Occipital lobe (tissue), 2 donors: ENCODE data around the gene MYO1D. TPM values are rescaled to one million over a fixed set of nuclear protein-coding genes. Genes with fewer than 3 reads are reported as not detected.

Experiments
- DNase-seq: peaks from one replicate; lab custom pipeline; 2025; lab: John Stamatoyannopoulos, UW
- total RNA-seq: library from RNA; depleted of rRNA; stranded (reverse); fragments of >200 nt; gene quantifications from one replicate; pipeline ENCODE4 v1.2.3, GENCODE V29; 2014

Gene MYO1D
- total RNA-seq, 1 donor from 2014 or later, result 61.0 TPM

DNA sequence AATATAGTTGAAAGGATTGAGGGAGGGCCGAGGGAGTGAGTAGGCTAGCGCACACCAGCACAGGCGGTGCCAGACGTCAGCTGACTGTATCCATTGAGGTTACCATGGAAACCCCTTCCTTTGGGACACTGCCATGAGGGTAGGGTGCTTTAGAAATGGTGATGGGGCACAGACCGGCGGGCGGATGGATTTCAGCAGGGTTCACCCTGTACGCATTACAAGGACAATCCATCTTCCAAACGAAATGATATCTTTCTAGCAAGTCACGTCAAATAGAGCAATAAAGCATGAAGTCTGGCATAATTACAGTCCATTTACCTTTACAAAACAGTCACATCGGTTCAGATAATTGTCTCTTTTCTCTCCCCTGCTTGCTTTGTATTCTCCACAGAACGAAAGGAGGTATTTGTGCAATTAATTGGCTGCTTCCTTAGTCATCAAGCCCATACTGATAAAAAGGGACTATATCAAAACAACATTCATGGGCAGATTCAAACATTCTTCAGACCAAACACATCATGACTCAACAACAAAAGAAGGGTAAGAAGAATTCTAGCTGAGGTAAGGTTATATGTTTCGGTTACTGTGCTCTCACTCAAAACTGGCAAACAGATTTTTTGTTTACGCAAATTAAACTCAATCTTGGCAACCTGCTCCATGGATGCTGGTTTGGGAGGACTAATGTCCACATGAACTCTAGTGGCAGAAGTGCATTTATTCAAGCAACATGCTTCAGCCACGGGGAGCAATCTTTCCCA, 249.5 kb downstream of the MYO1D start:
- DNase-seq, result peak; percentile 34

DNA sequence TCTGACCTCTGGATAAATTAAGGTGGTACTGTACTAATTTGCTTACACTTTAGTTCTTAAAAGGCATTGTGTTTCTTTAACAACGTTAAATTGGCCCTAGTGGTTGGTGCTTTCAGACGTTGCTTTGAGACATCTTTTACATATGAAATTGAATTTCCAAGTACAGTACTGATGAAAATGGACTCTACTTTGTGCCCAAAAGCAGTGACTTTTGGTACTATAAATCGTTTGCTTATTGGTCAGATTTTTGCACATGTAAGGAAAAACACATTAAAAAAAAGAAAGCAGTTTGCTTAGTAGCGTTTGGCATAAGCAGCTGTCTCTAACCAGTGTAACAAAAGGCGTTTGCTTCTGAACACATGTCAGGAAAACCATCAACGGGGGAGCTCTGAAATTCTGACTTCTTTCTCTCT, 250.5 kb downstream of the MYO1D start:
- DNase-seq, result no peak

DNA sequence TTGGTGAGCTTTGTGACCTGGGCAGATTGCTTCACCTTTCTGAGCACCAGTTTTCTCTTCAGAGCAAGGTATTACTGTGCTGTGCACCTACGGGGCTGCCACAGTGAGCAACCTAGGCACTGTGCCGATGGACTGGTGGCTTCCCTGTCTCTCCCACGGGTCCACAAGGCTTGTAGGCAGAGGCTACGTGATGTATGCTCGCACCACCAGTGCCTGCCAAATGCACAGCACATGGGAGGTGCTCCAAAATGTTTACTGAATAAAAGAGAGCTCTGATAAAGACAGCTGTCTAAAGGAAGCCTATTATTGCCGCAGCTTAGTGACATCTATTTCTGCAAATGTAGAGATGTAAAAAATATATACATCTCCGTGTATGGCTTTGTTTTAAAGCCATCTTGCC, 251.0 kb downstream of the MYO1D start:
- DNase-seq, result peak; percentile 35

DNA sequence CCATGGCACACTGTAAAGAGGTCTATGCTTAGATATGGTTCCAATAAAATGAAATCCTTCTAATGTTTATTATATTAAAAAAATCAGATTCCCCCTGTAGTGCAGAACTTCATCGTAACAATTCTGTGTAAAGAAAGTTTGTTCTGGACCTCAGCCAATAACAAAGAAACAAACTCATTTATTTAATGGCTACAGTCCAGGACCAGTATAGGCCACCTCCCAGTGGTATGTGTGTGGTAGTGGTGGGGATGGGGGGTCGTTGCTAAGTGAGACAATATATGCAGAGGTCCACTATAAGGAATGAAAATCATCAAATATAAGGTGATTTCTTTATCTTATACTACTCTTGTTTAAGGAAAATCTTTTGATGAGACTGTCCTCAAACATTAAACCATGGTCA, 253.7 kb downstream of the MYO1D start:
- no peak for DNase-seq

DNA sequence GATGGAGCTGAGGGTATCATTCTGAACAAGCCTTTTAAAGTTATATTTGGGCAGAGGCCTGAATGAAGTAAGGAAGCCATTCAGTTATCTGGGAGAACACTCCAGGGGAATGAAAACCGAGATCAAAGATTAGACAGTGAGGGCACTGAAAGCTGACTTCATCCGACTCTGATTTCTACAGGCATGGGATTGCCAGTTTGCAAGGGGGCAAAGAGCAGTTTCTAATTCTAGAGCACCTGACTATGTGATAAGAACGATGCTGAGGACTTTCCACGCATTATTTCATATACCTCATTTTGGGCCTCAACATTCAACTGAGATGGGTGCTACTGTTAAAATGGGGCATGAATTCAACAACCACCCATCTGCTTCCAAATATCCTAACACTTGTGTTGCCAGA, 254.4 kb downstream of the MYO1D start:
- no peak for DNase-seq

DNA sequence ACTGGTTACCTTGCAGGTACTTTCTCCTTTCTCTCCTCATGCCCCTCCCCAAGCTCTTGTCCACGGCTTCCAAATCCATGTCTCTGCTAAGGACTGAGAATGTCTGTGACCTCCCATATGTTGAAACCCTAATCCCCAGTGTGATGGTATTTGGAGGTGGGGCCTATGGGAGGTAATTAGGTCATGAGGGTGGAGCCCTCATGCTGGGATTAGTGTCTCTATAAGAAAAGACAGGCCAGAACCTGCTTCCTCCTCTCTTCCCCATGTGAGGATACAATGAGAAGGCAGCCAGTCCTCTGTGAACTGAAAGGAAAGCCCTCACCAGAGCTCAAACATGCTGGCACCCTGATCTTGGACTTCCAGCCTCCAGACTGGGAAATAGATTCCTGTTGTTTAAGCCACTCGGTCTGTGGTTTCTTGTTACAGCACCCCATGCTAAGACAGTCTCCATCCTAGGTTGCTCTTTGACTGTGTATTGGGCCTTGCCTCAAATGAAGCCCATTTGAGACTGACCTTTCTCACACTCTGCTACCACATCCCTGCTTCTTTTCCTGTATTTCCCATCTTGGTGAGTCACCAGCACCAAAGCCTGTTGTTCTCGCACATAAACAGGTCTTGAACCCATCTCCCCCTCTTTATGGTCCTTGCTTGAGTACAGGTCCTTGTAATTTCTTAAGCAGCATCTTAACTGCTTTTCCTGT, 255.2 kb downstream of the MYO1D start:
- no peak for DNase-seq

DNA sequence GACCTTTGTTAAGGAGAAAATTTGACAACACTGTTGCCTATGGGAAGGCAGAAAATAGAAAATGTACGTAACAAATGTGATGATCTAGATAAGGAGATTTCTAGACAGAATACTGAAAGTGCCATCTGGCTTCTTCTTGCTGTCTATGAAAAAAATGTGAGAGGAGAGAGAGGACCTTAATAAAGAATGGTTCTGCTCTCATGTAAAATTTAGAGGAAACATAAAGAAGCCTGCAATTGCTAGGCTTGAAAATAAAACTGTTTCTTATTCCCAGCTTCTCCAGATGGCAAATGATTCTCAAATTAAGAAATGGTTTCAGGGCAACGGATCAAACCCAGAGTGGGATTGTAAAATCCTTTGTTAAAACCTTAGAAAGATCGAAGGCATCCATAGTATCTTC, 261.6 kb downstream of the MYO1D start:
- DNase-seq, result no peak

DNA sequence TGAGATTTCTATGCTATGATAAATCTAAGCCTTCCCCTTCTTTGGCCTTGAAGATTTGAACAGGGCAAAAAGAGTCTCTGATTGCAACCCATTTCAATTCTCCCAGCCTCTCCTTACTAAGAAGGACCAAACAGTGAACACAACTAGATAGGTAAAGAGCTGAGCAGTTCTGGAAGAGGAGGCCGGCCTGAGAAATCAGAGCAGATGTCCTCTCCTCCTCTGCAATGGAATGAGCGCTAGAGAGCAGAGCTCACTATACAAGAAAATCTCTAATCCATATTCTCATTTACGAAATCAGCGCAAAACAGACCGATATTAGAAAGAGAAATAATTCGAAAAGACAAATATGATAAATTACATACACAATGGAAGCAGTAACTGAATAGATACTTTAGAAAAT, 266.0 kb downstream of the MYO1D start:
- DNase-seq, result no peak

DNA sequence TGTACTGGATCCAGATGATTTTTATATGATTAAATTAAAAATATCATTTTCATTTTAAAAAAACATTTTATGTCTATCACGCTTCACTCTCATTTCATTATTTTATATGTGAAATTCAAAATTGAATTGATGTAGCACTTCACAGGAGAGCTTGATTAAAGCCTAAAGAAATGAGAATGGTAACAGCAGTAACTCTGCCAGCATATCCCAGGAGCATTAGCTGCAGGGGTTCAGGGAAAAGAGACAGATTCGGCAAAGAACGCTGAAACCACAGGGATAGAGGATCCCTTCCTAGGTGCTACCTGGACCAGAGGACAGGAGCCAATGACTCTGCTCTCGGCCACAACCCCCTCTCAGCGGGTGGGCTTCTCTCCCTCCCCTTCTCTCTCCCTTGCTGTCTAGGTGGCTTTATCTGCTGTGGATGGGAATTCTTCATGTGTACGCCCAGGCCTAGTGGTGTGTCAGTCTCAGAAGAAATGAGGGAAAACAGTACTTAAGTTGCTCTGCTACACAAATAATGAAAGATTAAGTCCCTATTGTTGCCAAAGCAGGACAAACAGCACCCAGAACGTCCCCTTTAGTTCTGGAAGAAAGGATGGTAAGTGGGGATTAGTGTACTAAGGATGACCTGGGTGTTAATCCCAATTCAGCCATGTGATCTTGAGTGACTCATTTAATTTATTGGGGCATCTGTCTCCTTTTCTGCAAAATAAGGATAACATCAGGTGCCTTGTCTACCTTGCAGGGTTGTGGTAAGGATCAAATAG, 266.9 kb downstream of the MYO1D start:
- no peak for DNase-seq

DNA sequence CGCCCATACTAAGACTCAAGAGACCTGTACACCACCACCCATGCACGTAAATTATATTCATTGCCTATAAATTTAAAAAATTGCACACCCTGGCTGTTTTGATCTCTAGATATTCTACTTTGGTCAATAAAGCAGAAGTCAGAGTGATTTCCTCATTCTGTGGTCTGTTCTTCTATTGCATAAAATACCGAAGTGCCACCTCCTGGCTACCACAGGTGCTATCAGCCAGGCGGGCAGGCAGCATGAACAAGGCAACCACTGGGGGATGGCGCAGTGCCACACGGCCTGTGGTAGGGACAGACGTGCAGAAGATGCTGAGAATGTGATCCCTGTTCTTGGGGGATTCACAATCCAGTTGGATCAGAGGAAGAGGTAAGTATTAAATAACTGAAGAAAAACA, 267.8 kb downstream of the MYO1D start:
- no peak for DNase-seq

DNA sequence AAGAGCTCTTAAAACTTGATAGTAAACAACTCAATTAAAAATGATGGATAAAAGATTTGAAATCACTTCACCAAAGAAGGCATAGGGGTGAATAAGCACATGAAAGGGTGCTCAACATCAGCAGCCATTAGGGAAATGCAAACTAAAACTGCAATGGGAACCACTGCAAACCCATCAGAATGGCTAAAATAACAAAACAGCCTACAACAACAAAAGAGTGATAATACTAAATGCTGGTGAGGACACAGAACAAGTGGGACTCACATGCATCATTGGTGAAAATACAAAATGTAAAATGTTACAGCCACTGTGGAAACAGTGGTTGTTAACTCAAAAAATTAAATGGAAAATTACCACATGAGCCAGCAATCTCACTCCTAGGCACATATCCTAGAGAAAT, 268.7 kb downstream of the MYO1D start:
- DNase-seq, result no peak

DNA sequence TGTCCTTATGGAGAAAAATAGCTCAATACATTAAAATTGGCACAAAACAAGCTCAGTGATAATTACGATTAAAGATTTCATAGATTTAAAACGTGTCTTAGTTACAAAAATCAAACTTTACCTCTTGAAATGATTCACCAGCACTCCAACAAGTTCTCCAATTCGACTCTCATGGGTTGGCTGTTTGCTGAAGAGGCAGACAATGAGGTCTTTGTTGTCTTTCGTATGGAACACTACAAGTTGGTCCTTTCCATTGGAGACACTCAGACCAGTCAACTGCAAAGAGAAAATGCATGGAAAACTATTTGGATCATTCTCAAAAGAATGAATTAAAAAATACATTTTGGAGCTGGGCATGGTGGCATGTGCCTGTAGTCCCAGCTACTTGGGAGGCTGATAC, 272.0 kb downstream of the MYO1D start:
- DNase-seq, result no peak

DNA sequence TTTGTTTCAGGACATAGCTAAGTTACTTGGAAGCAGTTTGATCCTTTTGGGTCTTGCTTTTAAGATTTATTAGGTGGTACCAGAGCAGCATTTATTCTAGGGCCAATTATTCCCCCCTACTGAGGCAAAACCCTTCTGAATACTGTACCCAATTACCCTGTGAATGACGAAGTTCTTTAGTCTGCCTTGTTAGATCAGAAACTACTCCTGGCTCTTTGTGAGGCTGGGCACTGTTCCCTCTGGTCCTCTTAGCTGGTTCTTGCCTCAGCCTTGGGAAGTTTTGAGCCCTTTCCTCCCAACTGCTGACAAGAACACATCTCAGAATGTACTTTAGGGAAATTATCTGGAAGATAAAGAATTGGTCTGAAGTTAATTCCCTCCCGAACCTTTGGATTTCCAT, 274.5 kb downstream of the MYO1D start:
- DNase-seq, result no peak

DNA sequence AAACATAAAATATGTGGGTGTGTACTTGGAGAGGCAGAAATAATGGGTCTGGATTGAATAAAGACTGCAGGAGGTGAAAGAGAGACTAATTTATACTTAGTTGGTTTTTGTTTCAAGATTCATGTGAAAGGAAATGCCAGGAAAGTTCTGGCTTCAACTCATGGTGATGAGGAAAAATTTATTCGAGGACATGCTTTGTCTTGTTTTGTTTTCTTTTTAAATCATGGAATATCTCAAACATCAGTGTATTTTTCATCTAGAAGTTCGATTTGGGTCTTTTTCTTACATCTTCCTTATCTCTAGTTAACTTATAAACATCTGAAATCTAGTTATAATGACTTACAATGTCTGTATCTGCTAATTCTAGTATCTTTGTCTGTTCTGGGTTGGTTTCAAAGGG, 275.1 kb downstream of the MYO1D start:
- DNase-seq, result no peak

DNA sequence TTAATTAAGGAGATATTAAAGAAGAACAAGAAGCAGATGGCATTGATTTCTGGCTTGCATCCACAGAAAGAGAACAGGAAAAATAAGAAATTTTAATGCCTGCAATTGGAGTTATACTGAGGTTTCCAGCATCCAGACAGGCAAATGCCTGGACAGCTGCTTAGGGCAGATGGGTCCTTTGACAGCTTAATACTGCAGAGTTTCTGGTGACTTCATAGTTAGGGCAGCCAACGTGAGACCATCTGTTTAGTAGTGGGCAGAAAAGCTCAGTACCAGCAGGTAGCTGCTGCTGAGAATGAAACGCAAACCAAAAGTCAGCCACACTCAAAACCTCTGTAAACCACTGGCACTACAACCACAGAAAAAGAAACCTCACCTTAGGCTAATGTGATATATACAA, 280.3 kb downstream of the MYO1D start:
- no peak for DNase-seq

DNA sequence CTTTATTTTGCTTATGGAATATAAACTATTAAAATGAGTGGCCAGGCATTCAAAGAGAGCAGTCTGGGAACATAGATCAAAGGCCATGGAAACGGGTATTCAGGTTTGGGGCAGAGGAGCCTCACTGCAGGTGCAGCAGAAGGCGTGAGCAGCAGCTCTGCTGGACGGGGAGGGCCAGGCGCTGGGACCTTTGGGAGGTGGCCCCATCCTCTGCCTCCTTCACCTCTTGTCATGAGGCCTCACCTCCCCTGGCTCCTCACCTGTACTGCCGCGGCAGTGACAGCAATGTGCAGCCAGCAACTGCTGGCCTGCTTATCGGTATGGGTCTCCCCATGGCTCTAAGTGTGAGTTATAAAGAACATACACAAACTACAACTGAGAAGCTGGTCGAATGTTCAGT, 280.7 kb downstream of the MYO1D start:
- DNase-seq, result no peak

DNA sequence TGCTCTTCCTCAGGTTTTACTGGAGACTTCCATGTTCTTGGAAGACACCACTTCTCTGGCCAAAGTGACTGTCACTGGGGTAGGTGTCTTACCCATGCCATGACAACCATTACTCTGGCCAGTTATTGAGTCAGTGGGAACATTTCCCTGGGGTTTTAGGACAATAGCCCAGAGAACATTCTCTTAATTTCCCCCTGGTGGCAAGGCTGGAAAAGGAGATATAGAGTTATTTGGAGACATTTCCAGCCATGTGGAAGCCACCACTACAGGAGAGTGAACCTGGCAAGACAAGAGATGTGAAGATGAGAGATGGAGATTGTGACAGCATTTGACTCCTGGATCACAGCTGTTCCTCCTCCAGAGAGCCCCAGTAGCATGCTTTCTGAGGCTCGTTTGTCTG, 283.9 kb downstream of the MYO1D start:
- DNase-seq, result no peak

DNA sequence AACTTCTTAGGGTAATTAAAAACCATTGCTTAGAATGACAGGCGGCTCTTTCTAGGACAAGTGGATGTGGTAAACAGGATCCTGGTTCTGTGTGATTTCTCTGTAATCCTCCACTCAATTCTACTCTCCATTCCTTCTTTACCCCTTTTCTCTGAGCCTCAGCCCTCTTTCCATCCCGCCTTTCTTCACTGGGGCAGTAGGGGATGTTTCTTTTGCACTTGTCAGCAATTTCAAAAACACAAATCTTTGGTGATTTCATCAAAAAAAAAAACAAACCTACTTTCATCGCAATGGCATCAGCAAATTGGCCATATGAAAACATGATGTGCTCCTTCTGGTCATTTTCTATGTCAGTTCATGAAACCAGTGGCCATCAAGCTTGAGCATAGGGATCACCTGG, 285.5 kb downstream of the MYO1D start:
- no peak for DNase-seq

DNA sequence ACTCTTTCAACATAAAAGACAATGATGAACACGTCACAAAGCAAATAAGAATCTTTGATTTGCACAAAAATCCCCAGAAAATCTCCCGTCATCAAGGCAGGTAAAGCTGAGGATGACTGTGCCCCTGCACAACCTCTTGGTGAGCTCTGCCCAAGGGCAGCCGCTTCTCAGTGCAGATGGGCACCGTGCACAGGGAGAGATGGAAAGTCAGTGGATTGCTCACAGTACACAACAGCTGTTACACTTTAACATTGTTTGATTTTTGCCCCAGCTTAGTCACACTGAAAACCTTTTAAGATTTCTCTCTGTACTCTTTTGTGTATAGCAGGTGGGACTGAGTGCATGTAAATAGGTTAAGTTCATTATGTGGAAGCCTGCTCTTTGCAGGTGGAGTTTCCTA, 285.9 kb downstream of the MYO1D start:
- no peak for DNase-seq

DNA sequence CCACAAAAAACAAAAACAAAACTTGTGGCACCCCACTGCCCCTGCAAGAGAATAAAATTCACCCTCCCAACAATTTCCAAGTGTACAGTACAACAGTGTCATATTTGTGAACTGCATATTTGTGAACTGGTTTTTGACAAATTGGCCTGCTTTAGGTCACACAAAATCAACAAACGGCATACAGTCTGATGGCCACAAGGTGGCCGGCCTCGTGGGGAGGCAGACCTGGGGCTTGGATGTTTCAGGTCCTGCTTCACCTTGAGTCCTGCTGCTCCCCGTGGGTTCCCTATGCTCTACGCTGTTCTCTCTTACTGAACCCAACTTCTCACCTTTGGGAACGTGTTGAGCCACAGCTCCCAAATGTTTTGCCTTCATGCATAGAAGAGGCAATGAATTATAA, 287.9 kb downstream of the MYO1D start:
- DNase-seq, result no peak

DNA sequence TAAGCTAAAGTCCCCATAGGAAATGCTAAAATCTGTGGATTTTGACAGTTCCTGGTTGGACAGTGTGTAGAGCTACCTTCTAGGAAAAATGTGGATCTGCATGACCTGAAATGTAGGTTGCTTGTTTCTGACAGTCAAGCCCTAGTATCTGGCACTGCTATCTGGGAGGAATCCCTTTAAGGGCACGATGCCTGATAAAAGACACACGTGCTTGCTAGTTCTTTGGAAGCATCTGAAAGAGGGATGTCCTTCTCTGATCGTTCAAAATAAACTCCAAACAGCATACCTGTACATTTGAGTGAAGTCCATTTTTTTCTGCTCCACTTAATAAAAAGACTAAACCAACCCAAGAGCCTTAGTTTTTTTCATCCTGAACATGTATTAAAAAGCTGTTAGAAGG, 288.8 kb downstream of the MYO1D start:
- no peak for DNase-seq

DNA sequence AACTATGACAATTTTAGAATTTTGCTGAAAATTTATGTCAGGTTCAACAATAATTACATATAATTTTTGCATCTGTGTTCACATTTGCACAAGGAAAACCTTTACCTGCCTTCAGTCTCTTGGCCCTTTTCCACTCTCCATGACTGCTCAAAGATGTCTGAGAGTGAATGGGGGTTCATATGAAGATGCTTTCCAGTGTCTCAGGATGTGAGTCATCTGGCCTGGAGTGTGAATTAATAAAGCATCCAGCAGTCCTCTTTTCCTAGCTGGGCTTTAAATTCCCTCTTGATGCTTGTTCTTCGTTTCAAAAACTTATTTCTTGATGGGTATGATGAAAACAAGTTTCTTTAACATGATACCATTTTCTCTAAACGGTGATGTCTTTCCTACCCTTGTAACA, 290.3 kb downstream of the MYO1D start:
- DNase-seq, result no peak

DNA sequence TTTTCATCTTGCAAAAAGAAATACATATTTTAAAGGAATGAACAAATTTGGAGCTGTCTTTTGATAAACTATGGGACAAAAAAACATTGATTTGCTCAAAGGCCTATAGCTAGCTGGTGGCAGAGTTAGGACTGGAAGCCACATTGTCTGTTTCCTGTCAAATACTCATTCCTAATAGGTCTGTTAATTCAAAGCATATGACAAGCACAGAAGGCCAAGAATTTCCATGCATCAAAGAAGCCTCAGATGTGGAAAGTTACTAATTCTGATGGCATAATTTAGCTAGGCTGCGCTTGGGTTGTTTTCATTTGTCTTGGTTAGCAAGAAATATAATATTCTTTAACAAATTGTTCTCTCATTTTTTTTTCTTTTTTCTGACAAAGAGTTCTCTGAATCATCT, 292.1 kb downstream of the MYO1D start:
- no peak for DNase-seq
